GM19395 (cell line): ENCODE measurements around the gene LSAMP.

Experiments used
- ATAC-seq: cut with Tn5 transposase; IDR thresholded peaks from one replicate; pipeline ENCODE4 v1.9.1; 2021; ENCODE audit warnings: mild to moderate bottlenecking, moderate library complexity; ENCODE audit not compliant: unreplicated experiment

LSAMP gene

DNA sequence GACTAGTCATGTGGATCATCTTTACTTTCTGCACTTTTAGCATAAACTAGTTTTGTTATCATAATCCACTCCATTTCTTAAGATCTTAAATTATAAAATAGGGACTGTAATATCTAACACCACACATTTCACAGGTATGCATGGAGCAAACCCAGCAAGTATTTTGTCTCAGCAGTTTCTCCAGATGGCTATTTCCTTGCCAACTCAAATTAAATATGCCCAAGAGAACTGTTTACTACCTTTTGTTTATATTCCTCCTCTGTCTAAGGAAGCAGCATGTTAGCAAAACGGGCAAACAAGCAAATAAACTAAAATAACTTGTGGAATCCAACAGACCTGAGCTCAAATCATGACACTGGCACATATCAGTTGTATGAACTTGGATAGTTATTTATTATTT, 379.8 kb downstream of the LSAMP start:
- ATAC-seq, result no peak

DNA sequence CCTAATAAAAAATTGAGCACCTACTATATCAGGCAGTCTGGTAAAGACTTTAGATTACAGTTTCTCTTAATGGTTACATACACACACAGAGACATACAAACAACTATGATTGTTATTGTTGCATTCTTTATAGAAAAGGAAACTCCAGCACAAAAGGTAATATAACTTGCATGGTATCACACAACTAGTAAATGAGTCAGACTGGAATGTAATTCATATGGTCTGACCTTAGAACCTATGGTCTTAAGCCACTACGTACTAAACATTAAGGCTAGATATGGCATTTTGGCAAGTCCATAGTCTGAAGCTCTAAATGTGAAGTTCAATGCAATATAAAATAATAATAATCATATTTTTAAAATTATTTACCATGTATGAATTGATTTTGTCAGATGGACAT, 380.6 kb downstream of the LSAMP start:
- no peak for ATAC-seq

DNA sequence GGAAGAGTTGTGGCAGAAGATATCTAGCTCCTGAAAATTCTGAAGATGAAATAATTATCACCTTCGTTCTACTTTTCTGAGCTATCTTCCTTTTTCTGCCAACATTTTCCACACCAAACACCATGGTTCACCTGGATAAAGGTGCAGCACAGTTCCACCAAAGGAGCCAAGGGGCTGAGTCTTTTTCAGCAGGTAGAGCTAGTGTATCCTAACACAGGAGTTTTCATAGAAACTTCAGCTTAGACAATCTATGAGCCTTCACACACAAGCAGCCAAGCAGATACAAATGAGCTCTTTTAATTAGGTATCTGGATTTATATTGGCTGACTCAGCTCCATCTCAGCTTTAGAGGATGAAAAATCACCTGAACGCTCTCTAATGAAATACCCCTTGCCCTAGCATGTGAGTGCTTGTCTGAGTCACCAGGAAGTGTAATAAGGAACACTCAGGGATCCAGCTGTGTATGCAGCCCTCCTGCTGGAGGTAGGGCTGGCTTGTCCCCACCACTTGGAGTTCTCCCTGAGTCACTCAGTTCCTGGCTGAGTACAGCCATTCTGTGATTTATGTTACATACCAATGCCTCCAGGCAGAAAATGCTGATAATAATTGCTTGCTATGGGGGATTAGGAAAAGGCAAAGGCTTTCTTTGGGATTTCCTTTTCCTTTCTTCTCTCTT, 385.7 kb downstream of the LSAMP start:
- ATAC-seq, result no peak

DNA sequence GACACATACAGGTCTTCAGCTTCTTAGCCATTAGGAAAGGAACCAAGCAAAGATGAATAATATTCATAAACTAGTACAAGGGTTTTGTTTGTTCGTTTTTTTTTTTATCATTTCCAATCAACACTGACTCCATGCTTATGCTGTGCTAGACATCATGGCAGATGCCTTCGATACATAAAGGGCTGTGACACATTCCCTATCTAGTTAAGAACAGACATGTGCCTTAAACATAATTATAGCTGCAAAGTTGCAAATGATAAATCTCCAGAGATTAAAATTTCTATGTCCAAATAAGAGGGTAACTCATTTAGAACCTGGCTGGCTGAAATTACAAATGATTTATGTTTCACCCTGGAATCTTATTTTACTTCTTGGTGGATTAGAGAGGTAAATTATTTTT, 386.4 kb downstream of the LSAMP start:
- no peak for ATAC-seq

DNA sequence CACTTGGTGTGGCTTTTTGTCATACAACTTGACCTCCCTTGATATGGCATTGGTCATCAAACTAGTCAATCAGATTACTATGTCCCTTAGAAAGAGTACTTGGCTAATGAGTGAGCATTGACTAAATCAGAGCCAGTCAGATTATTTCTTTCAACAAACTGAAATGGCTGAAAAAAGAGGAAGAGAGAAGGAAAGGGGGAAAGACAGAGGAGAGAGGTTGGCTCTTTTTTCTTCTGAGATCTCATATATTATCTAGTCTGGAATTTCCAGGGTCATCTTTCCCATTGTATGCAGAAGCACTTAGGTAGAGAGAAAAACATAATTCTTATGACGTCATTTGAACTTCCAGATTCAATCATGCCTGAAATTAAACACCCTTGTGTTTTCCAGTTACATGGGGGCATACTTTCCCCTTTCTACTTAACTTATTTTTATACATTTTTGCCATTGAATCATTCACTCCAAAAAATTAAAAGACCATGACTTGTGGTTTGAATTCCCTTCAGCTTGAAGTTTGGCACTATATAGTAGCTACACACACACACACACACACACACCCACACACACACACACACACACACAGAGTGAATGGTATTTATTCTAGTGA, 387.8 kb downstream of the LSAMP start:
- no peak for ATAC-seq

DNA sequence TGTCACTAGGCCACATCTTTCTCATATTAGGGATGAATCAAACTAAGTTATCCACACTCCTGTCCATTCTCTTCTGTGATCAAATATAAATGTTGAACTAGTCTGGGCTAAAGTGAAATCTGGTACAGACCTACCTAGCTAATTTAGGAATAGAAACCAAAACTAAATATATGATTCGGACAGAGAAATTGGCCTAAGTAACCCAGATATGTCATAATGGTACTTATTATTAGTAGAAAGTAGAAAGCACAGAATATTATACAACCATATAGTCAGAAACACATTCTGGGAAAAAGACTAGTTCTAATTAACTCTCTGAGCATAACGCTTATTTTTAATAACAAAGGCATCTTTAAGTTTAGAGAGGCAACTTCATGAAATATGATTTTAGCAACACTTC, 389.0 kb downstream of the LSAMP start:
- peak; percentile 93 for ATAC-seq

DNA sequence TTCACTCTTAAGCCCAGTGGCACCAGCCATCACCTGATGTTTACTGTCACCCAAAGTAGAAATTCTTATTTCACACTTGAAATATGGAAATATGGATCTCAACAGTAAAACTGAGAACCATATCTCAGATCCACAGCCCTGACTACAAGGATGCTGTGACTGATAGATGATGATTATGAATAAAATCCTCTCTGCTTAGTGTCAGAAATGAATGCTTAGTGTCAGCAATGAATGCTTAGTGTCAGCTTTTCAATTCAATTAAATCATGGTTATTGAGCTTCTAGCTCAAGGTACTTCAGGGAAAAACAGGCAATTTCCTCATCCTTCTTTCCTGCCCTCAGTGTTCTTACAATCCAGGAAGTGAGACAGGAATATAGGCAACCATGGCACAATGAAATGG, 392.3 kb downstream of the LSAMP start:
- ATAC-seq, result no peak

DNA sequence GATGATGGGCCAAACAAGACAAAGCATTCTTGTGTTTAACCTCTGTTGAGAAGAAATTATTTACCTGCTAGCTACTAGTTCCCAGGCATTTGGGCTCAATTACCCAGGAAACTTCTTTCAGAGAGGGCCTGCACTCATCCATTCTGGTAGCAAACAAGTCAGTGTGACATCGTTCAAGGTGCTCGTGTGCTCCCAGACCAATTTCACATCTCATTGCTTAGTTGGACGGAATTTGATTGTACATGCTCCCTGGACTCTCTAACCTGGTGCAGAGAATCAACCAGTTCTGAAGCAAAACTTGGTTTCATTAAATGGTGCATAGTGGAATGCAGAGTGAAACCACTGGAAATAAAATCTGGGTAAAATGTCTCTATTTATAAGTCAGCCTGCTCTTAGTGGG, 392.7 kb downstream of the LSAMP start:
- no peak for ATAC-seq

DNA sequence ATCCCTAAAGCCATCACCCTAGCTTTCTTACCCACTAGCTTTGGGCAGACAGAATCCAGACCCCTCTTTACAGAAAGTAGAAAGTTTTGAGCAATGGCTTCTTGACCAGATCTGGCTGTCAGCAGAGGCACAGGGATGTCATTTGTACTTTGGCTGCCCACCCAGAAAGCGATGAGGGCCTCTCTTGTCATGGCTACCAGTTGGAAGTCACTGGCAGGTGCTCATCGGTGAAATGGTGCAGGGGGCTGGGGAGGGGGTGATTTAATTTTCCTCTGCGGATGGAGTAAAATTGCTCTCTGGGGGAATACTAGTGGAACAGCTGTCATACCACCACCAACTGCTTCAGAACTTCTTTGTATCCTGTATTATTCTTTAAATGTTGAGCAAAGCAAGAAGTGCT, 393.7 kb downstream of the LSAMP start:
- no peak for ATAC-seq

DNA sequence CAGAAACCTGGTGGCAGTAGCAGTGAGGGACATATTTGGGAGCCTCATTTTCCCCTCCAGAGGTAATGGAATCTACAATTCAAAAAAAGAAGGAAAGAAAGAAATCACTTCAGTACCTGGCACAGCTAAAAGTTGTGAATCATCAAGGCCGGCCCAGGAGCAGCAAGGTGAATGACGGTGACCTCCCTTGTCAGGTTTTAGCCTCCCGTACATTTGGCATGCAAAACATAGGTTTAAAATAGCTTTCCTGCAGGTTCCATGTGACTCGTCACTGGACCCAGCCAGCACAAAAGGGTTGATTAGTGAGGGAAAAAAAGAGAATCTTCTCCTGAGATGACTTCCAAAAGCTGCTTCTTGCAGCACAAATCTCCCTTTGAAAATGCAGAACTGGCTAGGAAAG, 394.2 kb downstream of the LSAMP start:
- ATAC-seq, result peak; percentile 63

DNA sequence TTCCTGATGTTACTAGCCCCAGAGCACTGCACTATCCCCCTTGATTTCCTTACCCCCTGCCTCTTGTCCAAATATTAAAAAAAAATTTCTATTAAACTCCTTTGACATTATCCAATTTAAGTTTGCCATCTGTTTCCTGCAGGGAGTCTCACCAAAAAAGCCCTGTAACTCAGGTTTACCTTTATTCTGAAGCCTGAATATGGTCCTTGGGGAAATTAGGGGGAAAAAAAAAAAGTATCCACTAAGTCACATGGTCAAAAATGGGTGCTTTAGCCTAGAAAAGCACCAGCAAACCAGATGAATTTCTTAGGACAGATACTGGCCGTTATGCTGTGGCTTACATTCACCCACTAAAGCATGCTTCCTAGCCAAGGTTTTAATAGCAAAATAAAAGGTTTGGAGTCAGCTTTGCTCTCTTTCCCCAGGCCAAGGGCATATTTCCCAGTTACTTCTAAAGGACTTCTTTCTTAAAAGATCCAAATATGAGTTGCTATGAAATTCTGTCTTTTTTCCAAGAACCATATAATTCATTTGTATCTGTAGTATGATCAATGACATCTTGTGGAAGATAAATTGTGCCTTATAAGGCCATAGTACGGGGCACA, 394.9 kb downstream of the LSAMP start:
- no peak for ATAC-seq

DNA sequence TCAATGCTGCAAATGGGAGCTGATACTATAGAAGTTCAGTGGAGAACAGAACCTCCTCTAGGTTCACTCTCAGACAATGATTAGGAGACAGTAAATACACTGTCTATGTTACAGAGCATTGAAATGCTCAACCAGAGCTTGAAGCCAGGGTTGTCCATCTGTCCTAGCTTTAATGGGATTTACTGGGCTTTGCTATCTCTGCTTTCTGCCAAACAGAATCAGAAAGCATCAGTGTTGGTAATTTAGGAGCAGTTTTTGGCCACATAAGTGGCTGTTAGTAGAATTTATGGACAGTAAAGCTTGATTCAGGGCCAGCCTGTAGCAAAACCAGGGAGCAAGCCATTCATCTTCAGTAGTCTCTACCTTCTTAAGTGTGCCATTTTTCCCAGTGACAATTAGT, 396.3 kb downstream of the LSAMP start:
- no peak for ATAC-seq

DNA sequence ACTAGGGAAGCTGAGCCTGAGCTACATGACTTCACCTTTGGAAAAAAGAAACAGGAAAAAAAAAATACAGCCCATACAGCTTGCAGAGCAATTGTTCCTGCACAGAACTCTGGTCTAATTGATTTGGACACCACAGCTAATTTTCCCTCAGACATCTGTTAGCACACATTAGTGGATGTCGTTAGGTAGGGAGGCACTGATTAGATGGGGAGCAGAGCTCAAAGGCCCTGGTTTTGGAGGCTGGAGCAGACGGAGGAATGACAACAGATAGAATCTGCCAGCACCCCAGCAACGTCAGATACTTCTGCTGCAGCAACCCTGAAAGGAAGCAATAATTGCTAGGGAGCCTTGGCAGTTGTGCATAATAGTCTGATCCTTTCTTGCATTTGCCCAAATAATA, 398.9 kb downstream of the LSAMP start:
- ATAC-seq, result no peak

DNA sequence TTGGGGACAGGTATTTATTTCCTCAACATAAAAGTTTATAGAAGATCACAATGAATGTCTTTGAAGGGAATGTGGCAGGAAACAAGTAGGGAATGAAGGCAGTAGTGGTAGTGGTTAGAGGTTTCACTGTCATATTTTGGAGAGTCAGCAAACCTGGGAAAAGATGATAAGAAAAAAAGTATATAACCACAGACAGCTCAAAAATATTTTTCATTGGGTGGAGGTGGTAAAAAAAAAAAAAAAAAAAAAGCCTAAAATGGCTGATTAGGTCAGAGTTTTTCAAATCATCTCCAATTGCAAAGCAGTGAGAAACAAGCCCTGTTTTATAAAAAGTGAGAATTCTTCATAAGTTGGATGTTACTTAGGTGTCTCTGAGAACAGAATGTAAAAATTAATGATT, 400.0 kb downstream of the LSAMP start:
- ATAC-seq, result no peak

DNA sequence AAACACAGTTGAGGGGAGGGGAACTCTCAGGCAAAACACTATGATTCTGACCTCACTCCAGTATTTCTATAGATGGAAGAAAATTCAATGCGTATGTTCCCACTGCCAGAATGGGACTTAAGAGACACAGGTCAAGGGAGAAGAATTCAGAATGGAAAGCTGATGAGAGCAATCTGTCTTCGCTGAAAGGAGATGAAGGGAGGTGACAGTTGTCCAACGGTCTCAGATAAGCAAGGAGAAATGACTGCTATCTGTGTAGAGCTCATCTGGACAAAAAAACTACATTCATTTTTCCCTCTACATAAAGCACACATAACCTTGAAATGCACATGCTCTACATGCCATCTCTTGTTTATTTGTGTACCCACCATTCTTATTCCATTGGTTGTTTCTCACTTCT, 405.1 kb downstream of the LSAMP start:
- ATAC-seq, result no peak

DNA sequence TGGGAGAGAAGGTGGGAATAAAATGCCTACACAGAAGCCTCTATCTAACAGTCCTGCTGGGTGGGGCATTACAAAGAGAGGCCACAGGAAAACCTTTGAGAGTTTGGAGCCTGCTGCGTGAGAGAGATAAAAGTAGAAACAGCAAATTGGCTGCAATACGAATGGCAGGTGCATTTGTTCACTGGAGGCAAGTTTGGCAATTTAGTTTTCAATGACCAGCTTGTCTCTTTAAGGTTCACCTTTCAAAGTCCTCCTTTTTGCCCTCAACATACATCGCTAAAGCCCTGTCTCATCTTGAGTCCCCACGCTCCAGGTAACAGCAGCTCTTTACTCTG, 405.7 kb downstream of the LSAMP start:
- ATAC-seq, result no peak

DNA sequence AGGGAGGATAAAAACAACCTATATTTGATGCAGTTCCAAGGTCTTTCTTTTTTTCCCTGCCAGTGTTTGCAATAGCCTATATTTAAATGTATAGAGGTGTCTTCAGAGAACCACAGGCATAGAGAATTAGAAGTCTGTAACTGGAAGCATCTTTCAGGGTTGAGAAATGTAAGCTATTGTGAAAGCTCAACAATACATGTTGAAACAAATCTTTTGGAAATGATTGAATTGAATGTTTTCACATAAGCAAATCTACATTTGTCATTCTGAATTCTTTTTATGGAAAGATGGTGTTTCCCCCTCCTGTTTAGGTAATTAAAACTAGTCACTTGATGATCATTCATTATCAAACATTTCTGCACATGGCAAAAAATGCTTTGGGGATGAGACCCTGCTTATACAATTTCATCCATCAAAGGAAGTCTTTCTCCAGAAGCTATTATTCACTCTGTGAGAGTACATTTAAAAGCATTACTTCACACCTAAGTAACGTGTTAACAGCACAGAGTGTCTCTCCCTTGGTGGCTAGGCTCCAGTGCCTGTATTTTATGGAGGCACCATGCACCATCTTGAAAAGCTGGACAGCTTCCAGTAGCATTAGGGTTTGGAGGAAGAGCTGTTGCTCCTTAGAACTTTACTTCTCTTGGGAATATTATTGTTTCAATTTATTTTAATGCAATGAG, 406.2 kb downstream of the LSAMP start:
- peak; percentile 18 for ATAC-seq

DNA sequence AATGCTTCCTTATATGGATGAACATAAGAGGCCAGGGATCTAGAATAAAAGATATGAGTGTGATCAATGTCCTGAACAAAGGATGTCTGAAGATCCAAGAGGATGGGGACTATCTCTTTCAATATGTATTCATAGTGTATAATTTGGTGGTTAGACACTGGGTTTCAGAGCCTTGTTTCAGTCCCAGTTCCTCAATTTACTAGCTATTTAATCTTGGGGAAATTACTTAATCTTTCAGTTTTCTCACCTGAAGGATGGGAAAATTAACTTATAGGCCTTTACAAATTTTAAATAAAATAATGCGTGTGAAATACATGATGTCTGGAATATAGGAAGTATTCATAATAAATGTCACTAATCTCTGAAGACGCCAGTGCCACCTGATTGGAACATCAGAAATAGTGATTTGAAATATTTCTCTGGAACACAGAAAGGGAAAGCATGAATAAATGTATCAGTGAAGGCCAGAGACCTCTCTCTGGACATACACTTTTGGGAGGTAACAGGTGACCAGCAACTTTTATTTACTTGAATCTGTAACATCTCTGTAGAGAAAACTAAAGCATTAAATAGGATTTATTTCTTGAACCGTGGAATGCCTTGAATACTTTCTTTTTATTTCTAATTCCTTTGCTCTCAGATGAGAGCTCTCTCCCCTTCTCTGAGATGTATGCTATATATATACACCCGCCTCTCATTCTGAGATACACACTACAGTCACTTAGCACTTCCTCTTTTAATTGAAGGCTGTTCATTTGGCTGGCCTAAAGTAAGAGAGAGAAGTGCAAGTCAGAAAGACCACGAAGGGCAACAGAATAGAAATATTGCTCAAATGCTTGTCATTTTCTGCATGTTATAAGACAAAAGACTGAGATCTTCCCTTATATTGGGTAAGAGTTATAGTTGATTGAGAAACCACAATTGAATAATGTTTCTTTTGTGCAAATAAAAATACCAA, 407.1 kb downstream of the LSAMP start:
- ATAC-seq, result peak; percentile 97

DNA sequence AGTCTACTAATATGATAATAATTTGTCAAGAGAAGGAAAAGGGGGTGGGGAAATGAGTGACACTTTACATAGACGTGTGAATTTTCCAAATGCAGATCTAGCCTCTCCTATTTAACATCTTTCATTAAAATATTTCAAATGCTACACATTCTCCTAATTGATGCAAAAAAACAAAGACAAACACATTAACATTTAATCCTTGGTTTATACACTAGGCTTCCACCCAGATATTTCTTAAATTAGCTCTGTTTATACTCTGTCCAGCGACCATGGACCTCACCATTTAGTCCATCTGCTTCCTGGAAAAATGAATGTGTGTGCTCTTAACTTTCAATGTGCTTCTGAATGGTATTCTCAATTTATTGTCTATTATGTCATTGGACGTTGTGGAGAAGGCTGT, 409.9 kb downstream of the LSAMP start:
- ATAC-seq, result no peak

DNA sequence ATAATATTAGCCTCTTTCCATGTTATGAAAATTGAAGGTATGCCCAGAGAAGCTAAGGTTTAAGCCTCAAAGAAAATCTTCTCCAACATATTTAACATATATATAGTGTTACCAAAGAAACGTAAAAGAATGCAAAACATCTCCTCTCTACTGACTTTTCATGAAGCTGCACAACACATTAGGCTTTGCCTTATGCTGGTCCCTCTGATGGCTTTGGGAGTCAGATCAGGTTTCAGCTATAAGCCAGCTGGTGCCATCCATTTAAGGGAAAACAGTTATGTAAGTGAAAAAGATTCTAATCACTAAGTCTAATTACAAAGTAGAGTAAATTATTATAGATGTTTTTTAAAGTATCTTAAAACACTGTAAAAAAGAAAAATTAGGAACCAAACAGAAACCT, 410.5 kb downstream of the LSAMP start:
- no peak for ATAC-seq

DNA sequence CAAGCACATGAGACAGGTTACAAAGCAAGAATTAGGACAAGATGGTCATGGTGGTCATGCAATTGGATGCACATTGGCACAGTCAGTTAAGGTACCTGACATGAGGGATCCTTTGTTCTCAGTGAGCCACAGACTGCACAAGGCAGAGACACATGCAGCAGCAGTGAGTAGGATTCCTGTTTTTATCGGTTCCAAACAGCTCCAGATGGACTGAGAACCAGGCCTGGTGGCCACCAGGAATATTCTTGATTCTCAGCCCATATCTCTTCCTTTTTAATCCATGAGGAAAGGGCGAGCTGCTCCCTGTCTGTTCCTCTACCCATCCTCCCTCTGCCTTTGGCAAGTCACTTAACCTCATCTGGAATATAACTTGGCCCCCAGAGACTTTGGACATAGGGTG, 411.2 kb downstream of the LSAMP start:
- no peak for ATAC-seq
